ENCODE data around the gene GTPBP8. TPM values are rescaled to one million over a fixed set of nuclear protein-coding genes. Genes with fewer than 3 reads are reported as not detected.

Gene GTPBP8
- polyA plus RNA-seq, 1 donor, result 18.5 TPM

- no peaks in the 10 kb centered on the region for H3K36me3 ChIP-seq (ENCODE audit: control insufficient read depth, insufficient read depth, low read length)
- H3K4me3 ChIP-seq (ENCODE audit: low read length), result no peak overlapping the region
- peaks cover 9% of the 10 kb centered on the region for H3K4me1 ChIP-seq (ENCODE audit: control insufficient read depth, insufficient read depth, low read length)
- no peaks in the 10 kb centered on the region for H3K9me3 ChIP-seq (ENCODE audit: control insufficient read depth, low read depth, low read length)
- no peak overlapping the region for H3K27ac ChIP-seq (ENCODE audit: low read length)
- H3K27me3 ChIP-seq (ENCODE audit: control insufficient read depth, insufficient read depth, low read length), result no peaks in the 10 kb centered on the region
- WGBS (ENCODE audit: insufficient coverage, low lambda C conversion rate), result no CpG with 5 or more reads among the region's 9 CpGs
- no peak for DNase-seq
Measured at GRCh38 chr3:112987710-112988334, 3.0 kb upstream of the GTPBP8 start.

DNA sequence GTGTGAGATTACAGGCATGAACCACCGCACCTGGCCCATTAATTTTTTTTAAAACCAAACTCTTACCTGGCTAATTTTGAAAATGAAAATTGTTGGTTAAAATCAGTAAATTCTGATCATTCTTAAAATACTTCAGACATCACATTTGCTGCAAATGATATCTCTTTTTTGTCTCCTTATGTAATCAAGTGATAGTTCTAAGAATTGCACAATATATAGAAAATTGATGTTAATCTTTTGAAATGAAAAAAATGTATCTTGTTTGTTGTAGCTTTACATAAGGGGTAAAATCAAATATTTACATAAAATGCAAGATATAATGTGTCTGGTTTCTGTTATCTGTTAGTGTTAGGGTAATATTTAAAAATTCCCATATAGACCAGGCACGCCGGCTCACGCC, 5.0 kb downstream of the GTPBP8 start:
- H3K27ac ChIP-seq (ENCODE audit: low read length), result no peak overlapping the region
- H3K4me1 ChIP-seq (ENCODE audit: control insufficient read depth, insufficient read depth, low read length), result peaks cover 5% of the 10 kb centered on the region
- DNase-seq, result no peak
- H3K27me3 ChIP-seq (ENCODE audit: control insufficient read depth, insufficient read depth, low read length), result no peaks in the 10 kb centered on the region
- H3K9me3 ChIP-seq (ENCODE audit: control insufficient read depth, low read depth, low read length), result no peaks in the 10 kb centered on the region
- 80% methylated on average over 3 of the region's 4 CpGs for WGBS (ENCODE audit: insufficient coverage, low lambda C conversion rate)
- H3K4me3 ChIP-seq (ENCODE audit: low read length), result no peak overlapping the region
- peaks cover 22% of the 10 kb centered on the region for H3K36me3 ChIP-seq (ENCODE audit: control insufficient read depth, insufficient read depth, low read length)

DNA sequence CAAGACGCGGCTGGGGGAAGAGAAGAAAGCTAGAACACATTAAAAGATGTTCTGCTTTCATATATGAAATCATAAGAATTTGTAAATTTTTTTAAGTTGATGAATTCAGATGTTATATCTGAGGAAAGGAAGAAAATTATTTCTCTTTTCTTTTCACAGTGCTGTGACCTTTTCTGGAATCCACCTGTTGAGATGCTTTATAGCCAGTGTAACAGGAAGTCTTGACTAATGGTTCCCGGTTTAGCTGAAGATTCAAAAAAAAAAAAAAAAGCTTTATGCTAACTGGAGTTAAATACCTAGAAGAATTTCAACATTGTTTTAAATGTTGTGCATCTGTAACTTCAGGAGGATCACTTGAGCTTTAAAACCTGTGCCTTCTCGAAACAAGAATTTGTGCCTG, 9.9 kb downstream of the GTPBP8 start:
- H3K4me1 ChIP-seq (ENCODE audit: control insufficient read depth, insufficient read depth, low read length), result no peaks in the 10 kb centered on the region
- H3K27me3 ChIP-seq (ENCODE audit: control insufficient read depth, insufficient read depth, low read length), result no peaks in the 10 kb centered on the region
- H3K27ac ChIP-seq (ENCODE audit: low read length), result no peak overlapping the region
- H3K4me3 ChIP-seq (ENCODE audit: low read length), result no peak overlapping the region
- WGBS (ENCODE audit: insufficient coverage, low lambda C conversion rate), result 94% methylated on average over 3 of the region's 4 CpGs
- H3K36me3 ChIP-seq (ENCODE audit: control insufficient read depth, insufficient read depth, low read length), result peaks cover 44% of the 10 kb centered on the region
- no peak for DNase-seq
- H3K9me3 ChIP-seq (ENCODE audit: control insufficient read depth, low read depth, low read length), result no peaks in the 10 kb centered on the region

DNA sequence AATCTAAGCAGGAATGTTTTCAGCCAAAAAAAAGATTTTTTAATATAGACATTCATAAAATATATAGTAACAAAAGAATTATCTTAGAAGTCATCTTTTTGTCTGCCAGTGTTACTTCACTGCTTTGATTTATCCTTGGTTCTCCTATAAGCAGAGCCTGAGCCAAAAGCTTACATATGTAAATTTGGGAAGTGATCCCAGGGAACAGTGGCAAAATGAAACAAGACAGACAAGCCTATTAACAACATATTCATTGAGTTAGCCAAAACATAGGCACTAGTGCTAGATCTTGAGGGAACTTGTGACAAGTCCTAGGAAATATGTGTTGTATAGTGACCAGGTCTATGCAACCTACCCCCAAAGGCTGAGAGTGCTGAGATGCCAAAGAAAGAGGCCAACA, 11.3 kb downstream of the GTPBP8 start:
- peaks cover 58% of the 10 kb centered on the region for H3K36me3 ChIP-seq (ENCODE audit: control insufficient read depth, insufficient read depth, low read length)
- no peaks in the 10 kb centered on the region for H3K27me3 ChIP-seq (ENCODE audit: control insufficient read depth, insufficient read depth, low read length)
- H3K27ac ChIP-seq (ENCODE audit: low read length), result no peak overlapping the region
- H3K4me1 ChIP-seq (ENCODE audit: control insufficient read depth, insufficient read depth, low read length), result no peaks in the 10 kb centered on the region
- DNase-seq, result no peak
- no peaks in the 10 kb centered on the region for H3K9me3 ChIP-seq (ENCODE audit: control insufficient read depth, low read depth, low read length)
- no peak overlapping the region for H3K4me3 ChIP-seq (ENCODE audit: low read length)

DNA sequence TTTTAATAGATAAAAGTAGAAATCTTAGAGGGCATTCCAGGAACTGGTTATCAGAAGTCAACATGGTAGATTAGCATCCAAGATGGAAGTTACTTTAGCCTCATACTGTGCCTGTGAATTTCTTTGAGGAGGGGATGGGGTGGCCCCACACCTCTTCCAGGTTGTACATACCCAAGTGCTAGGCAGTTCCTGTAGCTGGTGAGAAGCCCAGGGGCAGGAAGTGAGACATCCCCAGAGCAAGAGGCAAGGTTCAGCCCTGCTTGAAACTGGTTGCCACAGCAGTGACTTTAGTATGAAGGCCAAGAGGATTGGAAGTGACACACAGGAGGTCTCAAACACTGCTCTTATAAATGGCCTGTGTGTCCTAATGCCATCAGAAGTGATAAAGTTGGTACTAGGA, 11.9 kb downstream of the GTPBP8 start:
- no peak for DNase-seq
- Histone ChIP-seq H3K4me3 (ENCODE audit: low read length) (no peak overlapping the region), H3K9me3 (ENCODE audit: control insufficient read depth, low read depth, low read length) (no peaks in the 10 kb centered on the region), H3K36me3 (ENCODE audit: control insufficient read depth, insufficient read depth, low read length) (peaks cover 57% of the 10 kb centered on the region), H3K27ac (ENCODE audit: low read length) (no peak overlapping the region), H3K27me3 (ENCODE audit: control insufficient read depth, insufficient read depth, low read length) (no peaks in the 10 kb centered on the region), H3K4me1 (ENCODE audit: control insufficient read depth, insufficient read depth, low read length) (no peaks in the 10 kb centered on the region)

- H3K27ac ChIP-seq (ENCODE audit: low read length), result no peak overlapping the region
- WGBS (ENCODE audit: insufficient coverage, low lambda C conversion rate), result 100% methylated on average over 3 of the region's 7 CpGs
- no peaks in the 10 kb centered on the region for H3K4me1 ChIP-seq (ENCODE audit: control insufficient read depth, insufficient read depth, low read length)
- H3K27me3 ChIP-seq (ENCODE audit: control insufficient read depth, insufficient read depth, low read length), result no peaks in the 10 kb centered on the region
- peaks cover 58% of the 10 kb centered on the region for H3K36me3 ChIP-seq (ENCODE audit: control insufficient read depth, insufficient read depth, low read length)
- no peak overlapping the region for H3K4me3 ChIP-seq (ENCODE audit: low read length)
- DNase-seq, result no peak
- H3K9me3 ChIP-seq (ENCODE audit: control insufficient read depth, low read depth, low read length), result no peaks in the 10 kb centered on the region
Measured at GRCh38 chr3:113005611-113006010, 14.8 kb downstream of the GTPBP8 start.

DNA sequence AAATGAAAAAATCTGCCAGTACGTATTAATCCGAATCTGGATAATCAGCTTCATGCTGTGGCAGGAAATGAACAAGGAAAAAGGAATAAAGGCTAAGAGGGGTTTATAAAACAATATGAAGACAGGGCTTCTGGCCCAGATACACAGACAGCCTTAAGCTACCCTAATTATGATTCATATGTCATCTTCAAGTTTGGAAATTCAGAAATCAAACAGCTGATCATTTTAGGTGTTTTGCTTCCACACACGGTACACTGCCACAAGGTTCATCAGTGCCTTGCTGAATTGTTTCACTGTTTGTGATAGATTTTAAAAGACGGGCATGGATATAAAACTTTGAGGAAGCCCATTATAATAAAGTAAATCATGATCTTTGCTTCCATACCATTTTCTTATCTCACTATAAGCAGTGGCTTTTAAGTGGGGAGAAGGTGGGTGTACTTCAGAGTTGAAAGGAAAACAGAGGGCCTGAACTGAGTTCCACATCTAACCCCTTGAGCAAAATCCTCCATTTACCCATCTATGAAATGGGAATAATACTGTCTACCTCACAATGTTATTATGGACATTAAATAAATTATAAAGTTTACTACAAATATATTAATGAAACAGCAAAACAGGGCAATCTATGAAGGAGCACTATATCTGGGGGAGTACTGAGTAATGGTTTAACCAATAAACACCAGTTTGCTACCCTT, 15.7 kb downstream of the GTPBP8 start:
- peaks cover 54% of the 10 kb centered on the region for H3K36me3 ChIP-seq (ENCODE audit: control insufficient read depth, insufficient read depth, low read length)
- no peaks in the 10 kb centered on the region for H3K4me1 ChIP-seq (ENCODE audit: control insufficient read depth, insufficient read depth, low read length)
- H3K27ac ChIP-seq (ENCODE audit: low read length), result no peak overlapping the region
- H3K27me3 ChIP-seq (ENCODE audit: control insufficient read depth, insufficient read depth, low read length), result no peaks in the 10 kb centered on the region
- no peaks in the 10 kb centered on the region for H3K9me3 ChIP-seq (ENCODE audit: control insufficient read depth, low read depth, low read length)
- H3K4me3 ChIP-seq (ENCODE audit: low read length), result no peak overlapping the region
- 100% methylated on average over 2 of the region's 4 CpGs for WGBS (ENCODE audit: insufficient coverage, low lambda C conversion rate)
- DNase-seq, result no peak

- Histone ChIP-seq H3K4me1 (ENCODE audit: control insufficient read depth, insufficient read depth, low read length) (no peaks in the 10 kb centered on the region), H3K36me3 (ENCODE audit: control insufficient read depth, insufficient read depth, low read length) (peaks cover 55% of the 10 kb centered on the region), H3K4me3 (ENCODE audit: low read length) (no peak overlapping the region), H3K27ac (ENCODE audit: low read length) (no peak overlapping the region), H3K27me3 (ENCODE audit: control insufficient read depth, insufficient read depth, low read length) (no peaks in the 10 kb centered on the region), H3K9me3 (ENCODE audit: control insufficient read depth, low read depth, low read length) (no peaks in the 10 kb centered on the region)
- DNase-seq, result no peak
- WGBS (ENCODE audit: insufficient coverage, low lambda C conversion rate), result 100% methylated on average over 1 of the region's 3 CpGs
Measured at GRCh38 chr3:113008117-113008516, 17.3 kb downstream of the GTPBP8 start.

- H3K36me3 ChIP-seq (ENCODE audit: control insufficient read depth, insufficient read depth, low read length), result peaks cover 44% of the 10 kb centered on the region
- H3K27me3 ChIP-seq (ENCODE audit: control insufficient read depth, insufficient read depth, low read length), result no peaks in the 10 kb centered on the region
- H3K4me1 ChIP-seq (ENCODE audit: control insufficient read depth, insufficient read depth, low read length), result no peaks in the 10 kb centered on the region
- no peaks in the 10 kb centered on the region for H3K9me3 ChIP-seq (ENCODE audit: control insufficient read depth, low read depth, low read length)
- no peak for DNase-seq
- no peak overlapping the region for H3K27ac ChIP-seq (ENCODE audit: low read length)
- H3K4me3 ChIP-seq (ENCODE audit: low read length), result no peak overlapping the region
Measured at GRCh38 chr3:113013593-113013992, 22.8 kb downstream of the GTPBP8 start.

GRCh38 chr3:113018536-113019181, 27.9 kb downstream of the GTPBP8 start:
- DNase-seq, result peak in 1 of 2 donors; percentile 58

More at GRCh38 chr3:113018536-113019181, 27.9 kb downstream of the GTPBP8 start:
- Histone ChIP-seq H3K27ac (ENCODE audit: low read length) (peak overlapping the region; percentile 96), H3K4me1 (ENCODE audit: control insufficient read depth, insufficient read depth, low read length) (peaks cover 7% of the 10 kb centered on the region), H3K9me3 (ENCODE audit: control insufficient read depth, low read depth, low read length) (no peaks in the 10 kb centered on the region), H3K36me3 (ENCODE audit: control insufficient read depth, insufficient read depth, low read length) (peaks cover 24% of the 10 kb centered on the region), H3K27me3 (ENCODE audit: control insufficient read depth, insufficient read depth, low read length) (no peaks in the 10 kb centered on the region), H3K4me3 (ENCODE audit: low read length) (peak overlapping the region; percentile 90)
- WGBS (ENCODE audit: insufficient coverage, low lambda C conversion rate), result 0% methylated on average over 2 of the region's 13 CpGs
